ENCODE measurements around the gene CDK10. TPM values are rescaled to one million over a fixed set of nuclear protein-coding genes. Genes with fewer than 3 reads are reported as not detected.
"Not testable (repeated sequence)": the region's sequence is repeated elsewhere in the genome, so short reads cannot be mapped to it uniquely, and the experiment has no call there.

CDK10 gene
- total RNA-seq, 1 donor from 2014 or later: 122 TPM

DNA sequence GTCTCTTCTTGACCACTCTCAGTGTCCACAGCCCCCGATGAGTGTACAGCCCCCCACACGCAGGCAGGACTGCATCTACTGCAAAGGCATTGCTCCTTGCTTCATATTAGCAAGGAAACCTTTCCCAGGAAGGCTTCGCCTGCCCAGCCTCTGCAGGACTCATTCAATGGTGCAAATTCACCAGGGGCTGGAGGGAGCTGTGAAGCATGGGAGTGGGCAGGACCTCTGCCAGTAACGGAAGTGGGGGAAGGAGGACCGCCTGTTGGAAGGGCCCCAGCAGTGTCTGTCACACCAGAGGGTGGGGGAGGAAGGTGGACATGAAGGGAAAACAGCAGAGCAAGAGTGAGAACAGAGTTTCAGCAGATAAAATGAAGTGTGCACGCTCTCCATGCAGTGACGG, 26.3 kb upstream of the CDK10 start:
- no peak for TF ChIP-seq CTCF (IDR thresholded peaks at IDR 0.05; ENCODE audit: unreplicated experiment)
- no peak for DNase-seq (ENCODE audit: low spot score in 2 of 2, unreplicated experiment in 2 of 2)
- Mint-ChIP-seq H3K4me1 (peaks cover 15% of the 10 kb centered on the region), H3K36me3 (peaks cover 37% of the 10 kb centered on the region), H3K27me3 (ENCODE audit: low read depth) (no peaks in the 10 kb centered on the region), H3K9me3 (no peaks in the 10 kb centered on the region), H3K27ac (no peak overlapping the region), H3K4me3 (peak overlapping the region; percentile 30)

DNA sequence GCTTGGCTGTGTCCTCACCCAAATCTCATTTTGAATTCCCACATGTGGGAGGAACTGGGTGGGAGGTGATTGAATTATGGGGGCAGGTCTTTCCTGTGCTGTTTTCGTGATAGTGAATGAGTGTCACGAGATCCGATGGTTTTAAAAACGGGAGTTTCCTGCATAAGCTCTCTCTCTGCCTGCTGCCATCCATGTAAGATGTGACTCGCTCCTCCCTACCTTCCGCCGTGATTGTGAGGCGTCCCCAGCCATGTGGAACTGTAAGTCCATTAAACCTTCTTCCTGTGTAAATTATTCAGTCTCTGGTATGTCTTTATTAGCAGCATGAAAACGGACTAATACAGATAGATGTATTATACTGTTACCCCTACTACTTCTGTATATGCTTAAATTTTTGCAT, 25.3 kb upstream of the CDK10 start:
- Mint-ChIP-seq H3K36me3 (peaks cover 40% of the 10 kb centered on the region), H3K27me3 (ENCODE audit: low read depth) (no peaks in the 10 kb centered on the region), H3K9me3 (peaks cover 2% of the 10 kb centered on the region), H3K4me3 (no peak overlapping the region), H3K27ac (no peak overlapping the region), H3K4me1 (peaks cover 15% of the 10 kb centered on the region)
- no peak for TF ChIP-seq CTCF (IDR thresholded peaks at IDR 0.05; ENCODE audit: unreplicated experiment)
- no peak for DNase-seq (ENCODE audit: low spot score in 2 of 2, unreplicated experiment in 2 of 2)

- not testable (repeated sequence) for H3K27me3 Mint-ChIP-seq (ENCODE audit: low read depth); H3K4me1 Mint-ChIP-seq; H3K4me3 Mint-ChIP-seq; H3K9me3 Mint-ChIP-seq; DNase-seq (ENCODE audit: low spot score in 2 of 2, unreplicated experiment in 2 of 2); H3K27ac Mint-ChIP-seq
- peaks cover 42% of the 10 kb centered on the region for H3K36me3 Mint-ChIP-seq
Measured at GRCh38 chr16:89664238-89664637, 22.3 kb upstream of the CDK10 start.

DNA sequence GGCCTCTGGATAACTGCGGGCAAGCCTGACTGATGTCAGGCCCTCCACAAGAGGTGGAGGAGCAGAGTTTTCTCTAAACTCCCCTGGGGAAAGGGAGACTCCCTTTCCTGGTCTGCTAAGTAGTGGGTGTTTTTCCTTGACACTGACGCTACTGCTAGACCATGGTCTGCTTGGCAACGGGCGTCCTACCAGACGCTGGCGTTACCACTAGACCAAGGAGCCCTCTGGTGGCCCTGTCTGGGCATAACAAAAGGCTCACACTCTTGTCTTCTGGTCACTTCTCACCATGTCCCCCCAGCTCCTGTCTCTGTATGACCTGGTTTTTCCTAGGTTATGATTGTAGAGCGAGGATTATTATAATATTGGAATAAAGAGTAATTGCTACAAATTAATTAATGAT, 19.5 kb upstream of the CDK10 start:
- H3K36me3 Mint-ChIP-seq: peaks cover 24% of the 10 kb centered on the region
- not testable (repeated sequence) for DNase-seq (ENCODE audit: low spot score in 2 of 2, unreplicated experiment in 2 of 2); H3K4me3 Mint-ChIP-seq; H3K27ac Mint-ChIP-seq; H3K27me3 Mint-ChIP-seq (ENCODE audit: low read depth); H3K4me1 Mint-ChIP-seq; H3K9me3 Mint-ChIP-seq

GRCh38 chr16:89667633-89668032, 18.9 kb upstream of the CDK10 start:
- H3K27ac Mint-ChIP-seq: no peak overlapping the region
- peaks cover 24% of the 10 kb centered on the region for H3K36me3 Mint-ChIP-seq
- H3K4me3 Mint-ChIP-seq: no peak overlapping the region
- H3K9me3 Mint-ChIP-seq: peaks cover 7% of the 10 kb centered on the region
- no peaks in the 10 kb centered on the region for H3K4me1 Mint-ChIP-seq
- TF ChIP-seq CTCF (IDR thresholded peaks at IDR 0.05; ENCODE audit: unreplicated experiment): no peak
- no peaks in the 10 kb centered on the region for H3K27me3 Mint-ChIP-seq (ENCODE audit: low read depth)
- no peak for DNase-seq (ENCODE audit: low spot score in 2 of 2, unreplicated experiment in 2 of 2)

DNA sequence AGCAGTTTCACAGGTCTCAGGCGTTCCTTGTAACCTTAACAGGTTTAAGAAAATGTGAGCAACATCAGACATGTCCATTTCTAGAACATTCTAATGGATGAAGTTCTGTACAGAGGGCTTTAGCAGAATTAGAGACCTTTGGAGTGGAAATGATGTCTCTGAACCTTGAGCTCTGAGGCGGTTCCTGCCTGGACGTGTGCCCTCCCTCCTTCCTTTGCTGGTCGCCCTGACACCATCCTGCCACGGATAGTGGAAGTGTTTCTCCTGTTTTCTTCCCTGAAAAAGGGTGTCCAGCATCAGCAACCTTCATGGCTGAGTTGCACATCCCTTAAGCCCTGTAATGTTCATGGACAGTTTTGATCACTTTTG, 17.7 kb upstream of the CDK10 start:
- H3K36me3 Mint-ChIP-seq: peaks cover 19% of the 10 kb centered on the region
- H3K27me3 Mint-ChIP-seq (ENCODE audit: low read depth): no peaks in the 10 kb centered on the region
- no peaks in the 10 kb centered on the region for H3K4me1 Mint-ChIP-seq
- peaks cover 7% of the 10 kb centered on the region for H3K9me3 Mint-ChIP-seq
- H3K27ac Mint-ChIP-seq: no peak overlapping the region
- no peak for DNase-seq (ENCODE audit: low spot score in 2 of 2, unreplicated experiment in 2 of 2)
- H3K4me3 Mint-ChIP-seq: no peak overlapping the region
- TF ChIP-seq CTCF (IDR thresholded peaks at IDR 0.05; ENCODE audit: unreplicated experiment): no peak

DNA sequence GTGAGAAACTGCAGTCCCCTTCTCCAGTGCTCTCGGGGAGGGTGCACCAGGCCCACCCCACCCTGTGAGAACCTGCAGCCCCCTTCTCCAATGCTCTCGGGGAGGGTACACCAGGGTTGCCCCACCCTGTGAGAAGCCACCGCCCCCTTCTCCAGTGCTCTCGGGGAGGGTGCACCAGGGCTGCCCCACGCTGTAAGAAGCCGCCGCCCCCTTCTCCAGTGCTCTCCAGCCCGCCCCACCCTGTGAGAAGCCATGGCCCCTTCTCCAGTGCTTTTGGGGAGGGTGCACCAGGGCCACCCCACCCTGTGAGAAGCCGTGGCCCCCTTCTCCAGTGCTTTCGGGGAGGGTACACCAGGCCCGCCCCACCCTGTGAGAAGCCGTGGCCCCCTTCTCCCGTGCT, 16.7 kb upstream of the CDK10 start:
- no peaks in the 10 kb centered on the region for H3K4me1 Mint-ChIP-seq
- peaks cover 7% of the 10 kb centered on the region for H3K9me3 Mint-ChIP-seq
- TF ChIP-seq CTCF (IDR thresholded peaks at IDR 0.05; ENCODE audit: unreplicated experiment): no peak
- no peak overlapping the region for H3K4me3 Mint-ChIP-seq
- no peak overlapping the region for H3K27ac Mint-ChIP-seq
- no peak for DNase-seq (ENCODE audit: low spot score in 2 of 2, unreplicated experiment in 2 of 2)
- peaks cover 11% of the 10 kb centered on the region for H3K36me3 Mint-ChIP-seq
- H3K27me3 Mint-ChIP-seq (ENCODE audit: low read depth): no peaks in the 10 kb centered on the region
